Fibroblast of skin of abdomen (primary cell): ENCODE measurements around the gene MRGPRD.
"Not testable (repeated sequence)": the region's sequence is repeated elsewhere in the genome, so short reads cannot be mapped to it uniquely, and the experiment has no call there.

Experiments
- DNase-seq: peaks from one replicate; pipeline ENCODE4 v3.0.0-alpha.2; 2013

Gene MRGPRD

GRCh38 chr11:69005631-69006368, 25.0 kb upstream of the MRGPRD start:
- no peak for DNase-seq

DNA sequence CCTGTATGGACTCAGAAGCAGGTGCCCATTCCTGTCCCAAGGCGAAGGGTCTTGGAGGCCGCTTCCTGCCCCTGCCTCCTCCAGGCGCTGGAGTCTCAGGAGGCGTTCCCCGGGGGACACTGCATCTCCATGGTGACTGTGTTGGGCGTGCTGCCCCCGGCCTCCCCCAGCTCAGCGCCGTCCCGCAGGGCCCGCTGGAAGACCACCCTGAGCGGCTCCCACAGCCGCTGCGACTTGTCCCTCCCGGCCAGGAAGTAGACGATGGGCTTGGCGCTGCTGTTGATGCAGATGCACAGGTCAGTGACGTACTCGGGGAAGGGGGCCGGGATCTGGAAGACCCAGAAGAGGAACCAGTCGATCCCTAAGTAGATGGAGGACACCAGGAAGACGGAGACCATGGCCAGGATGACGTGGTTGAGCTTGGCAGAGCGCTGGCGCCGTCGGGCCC, 24.4 kb upstream of the MRGPRD start:
- DNase-seq = no peak

GRCh38 chr11:69004411-69005182, 23.8 kb upstream of the MRGPRD start:
- no peak for DNase-seq

DNA sequence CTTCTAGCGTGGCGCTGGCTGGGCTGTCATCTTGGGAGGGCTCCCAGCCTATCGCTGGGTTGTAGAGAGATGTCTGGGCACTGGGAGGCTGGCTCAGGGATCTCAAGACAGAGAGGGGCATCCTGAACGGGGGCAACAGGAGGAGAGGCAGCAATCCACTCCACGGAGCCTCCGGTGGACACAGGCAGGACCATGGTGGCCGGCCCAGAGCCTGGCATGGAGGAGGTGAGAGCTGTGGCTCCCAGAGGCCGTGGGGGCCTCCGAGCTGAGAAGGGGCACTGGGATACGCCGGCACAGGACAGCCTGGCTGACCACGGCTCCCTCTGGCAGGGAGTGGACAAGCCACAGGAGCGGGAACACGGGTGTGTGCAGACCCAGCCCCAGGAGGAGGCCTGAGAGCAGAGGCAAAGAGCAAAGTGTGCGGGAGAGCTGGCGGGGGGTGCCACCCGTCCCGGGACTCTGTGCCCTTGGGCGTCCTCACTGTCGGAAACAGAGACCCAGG, 23.1 kb upstream of the MRGPRD start:
- no peak for DNase-seq

DNA sequence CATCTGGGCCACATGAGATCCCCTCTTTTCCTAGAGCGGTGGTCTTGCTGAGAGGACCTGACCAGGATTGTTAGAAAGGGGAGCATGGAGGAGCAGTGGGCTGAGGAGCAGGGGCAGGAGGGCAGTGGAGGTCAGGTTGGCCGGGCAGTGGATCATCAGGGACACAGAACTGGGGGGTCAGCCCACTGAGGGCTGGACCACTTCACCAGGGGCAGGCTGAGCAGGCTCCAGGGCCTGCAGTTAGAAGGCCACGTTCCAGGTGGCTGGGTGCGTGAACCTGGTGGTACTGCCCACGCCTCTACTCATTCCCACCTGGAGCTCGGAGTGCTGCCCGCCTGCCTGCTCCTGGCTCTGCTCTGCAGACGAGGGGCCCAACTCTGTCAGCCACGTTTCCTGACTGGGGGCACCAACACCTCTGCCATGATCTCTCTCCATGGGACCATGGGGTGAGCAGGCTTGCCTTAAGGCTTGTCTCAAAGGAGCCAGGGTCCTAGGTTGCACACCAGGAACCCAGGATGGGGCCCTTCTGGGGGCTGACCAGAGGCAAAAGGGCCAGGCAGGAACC, 22.6 kb upstream of the MRGPRD start:
- DNase-seq = no peak

DNA sequence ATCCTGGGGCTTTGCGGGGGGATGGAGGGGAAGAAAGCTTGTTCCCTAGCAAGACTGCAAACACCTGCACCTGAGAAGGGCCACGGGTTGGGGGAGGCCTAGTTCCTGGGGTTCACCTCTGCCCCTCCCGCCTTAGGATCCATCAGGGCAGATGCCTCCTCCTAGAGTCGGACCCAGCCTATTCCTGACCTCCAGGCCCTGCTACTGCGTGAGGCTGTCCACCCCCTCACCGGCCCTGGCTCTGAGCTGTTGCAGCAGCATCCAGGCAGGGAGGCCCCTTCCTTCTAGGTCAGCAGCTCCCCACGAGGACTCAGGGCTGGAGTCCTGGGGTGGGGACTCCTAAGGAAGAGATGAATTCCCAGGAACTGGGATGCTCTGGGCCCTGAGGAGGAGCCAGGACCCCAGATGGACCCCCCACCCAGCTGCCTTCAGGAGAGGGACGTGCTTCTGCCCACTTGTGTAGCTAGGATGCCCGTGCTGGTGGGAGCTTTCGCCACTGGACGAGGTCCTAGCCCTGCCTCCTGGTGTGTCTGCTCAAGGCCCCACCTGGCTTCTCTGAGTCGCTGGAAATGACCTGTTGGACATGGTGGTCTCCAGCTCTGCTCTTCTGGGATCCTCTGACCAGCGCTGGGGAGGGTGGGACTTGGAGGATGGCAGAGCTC, 21.9 kb upstream of the MRGPRD start:
- DNase-seq = no peak

- DNase-seq = no peak
Observed at GRCh38 chr11:69002110-69002569, 21.4 kb upstream of the MRGPRD start.

GRCh38 chr11:69001243-69002081, 20.7 kb upstream of the MRGPRD start:
- DNase-seq = no peak

GRCh38 chr11:69000831-69001242, 20.1 kb upstream of the MRGPRD start:
- DNase-seq = peak; percentile 78

- DNase-seq = no peak
Observed at GRCh38 chr11:69000391-69000790, 19.6 kb upstream of the MRGPRD start.

DNA sequence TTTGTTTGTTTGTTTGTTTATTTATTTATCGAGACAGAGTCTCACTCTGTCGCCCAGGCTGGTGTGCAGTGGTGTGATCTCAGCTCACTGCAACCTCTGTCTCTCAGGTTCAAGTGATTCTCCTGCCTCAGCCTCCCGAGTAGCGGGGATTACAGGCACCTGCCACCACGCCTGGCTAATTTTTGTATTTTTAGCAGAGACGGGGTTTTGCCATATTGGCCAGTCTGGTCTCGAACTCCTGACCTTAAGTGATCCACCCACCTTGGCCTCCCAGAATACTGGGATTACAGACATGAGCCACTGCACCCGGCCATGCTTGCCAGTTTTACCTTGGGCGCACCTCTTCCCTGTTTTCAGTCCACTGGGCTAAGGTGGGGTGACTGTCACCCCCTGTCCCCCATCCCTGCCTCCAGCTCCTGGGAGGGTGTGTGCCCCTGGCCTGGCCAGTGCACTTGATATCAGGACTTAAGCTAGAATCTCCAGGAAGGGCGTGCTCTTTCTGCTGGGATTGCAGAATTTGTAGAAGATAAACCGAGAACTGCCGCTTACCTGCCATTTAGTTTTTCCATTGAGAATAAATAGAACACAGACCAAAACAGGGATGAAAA, 19.1 kb upstream of the MRGPRD start:
- DNase-seq = not testable (repeated sequence)

- no peak for DNase-seq
Observed at GRCh38 chr11:68999093-68999747, 18.4 kb upstream of the MRGPRD start.

- no peak for DNase-seq
Observed at GRCh38 chr11:68998390-68998911, 17.7 kb upstream of the MRGPRD start.

GRCh38 chr11:68997995-68998348, 17.2 kb upstream of the MRGPRD start:
- no peak for DNase-seq

DNA sequence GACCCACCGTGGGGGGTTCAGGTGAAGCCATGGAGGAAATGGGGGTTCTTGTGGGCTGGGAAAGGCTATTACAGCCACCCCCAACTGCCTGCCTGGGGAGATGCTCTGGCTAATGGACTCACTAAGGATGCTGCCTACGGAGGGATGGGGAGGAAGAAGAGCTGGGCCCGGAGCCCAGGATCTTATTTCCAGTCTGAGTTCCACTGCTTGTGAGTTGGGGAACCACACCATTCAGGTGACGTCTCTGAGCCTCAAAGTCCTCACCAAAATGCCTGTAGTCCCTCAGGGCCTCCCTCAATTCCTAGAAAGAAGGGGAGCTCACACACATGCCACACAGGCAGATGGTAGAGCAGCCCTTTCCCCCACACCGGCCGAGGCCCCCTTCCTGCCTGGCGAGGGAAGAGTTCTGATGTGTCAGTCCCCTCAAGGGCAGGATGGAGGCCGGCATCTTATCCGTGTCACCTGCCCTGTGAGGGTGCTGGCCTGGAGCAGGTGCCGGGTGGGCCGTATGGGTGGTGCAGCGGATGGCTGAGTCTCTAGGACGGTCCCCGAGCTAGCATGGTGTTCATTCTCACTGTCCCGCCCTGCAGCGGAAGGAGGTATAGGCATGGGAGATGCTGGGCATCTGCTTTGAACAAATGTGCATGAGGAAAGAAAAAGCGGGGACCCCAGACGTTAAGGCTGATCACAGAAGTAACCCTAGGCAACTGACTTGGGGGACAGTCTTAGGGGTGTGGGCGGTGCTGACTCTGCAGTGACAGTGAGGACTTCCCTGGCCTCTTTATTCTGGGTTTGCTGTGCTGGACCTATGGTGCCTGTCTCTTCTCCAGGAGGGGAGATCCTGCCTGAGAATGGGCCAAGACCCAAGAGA, 16.6 kb upstream of the MRGPRD start:
- DNase-seq = no peak

DNA sequence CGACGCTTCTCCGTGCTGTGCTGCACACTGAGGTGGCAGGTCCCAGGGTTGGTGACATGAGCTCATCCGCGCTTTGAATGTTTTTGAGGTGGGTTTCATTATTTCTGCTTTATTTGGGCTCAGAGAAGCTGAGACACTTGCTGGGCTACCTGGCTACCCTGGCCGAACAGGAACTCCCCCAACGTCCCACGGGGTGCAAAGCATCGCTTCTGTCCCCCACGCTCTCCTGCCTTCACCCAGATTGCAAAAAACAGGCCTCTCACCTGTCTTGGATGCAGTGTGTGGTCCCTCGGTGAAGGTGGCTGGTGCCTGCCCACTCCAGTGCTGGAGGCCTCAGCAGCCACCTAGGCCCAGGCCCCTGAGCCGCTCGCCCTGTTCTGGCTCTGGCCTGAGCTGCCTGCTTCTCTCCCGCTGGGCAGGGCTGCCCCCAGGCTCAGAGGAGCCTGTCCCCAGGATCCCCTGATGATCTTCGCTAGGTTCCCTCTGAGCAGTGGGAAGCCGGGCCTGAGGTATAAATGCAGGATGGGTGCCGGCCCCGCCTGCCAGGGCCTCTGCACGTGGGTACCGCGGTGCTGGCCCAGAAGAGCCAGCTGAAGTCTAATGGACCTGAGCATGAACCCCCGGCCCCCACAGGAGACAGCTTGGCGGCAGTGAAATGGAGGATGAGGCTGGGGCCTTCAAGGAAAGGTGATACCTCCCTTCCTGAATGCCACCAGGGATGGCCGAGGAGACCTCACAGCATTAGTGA, 15.8 kb upstream of the MRGPRD start:
- no peak for DNase-seq

GRCh38 chr11:68994894-68995285, 14.1 kb upstream of the MRGPRD start:
- no peak for DNase-seq

DNA sequence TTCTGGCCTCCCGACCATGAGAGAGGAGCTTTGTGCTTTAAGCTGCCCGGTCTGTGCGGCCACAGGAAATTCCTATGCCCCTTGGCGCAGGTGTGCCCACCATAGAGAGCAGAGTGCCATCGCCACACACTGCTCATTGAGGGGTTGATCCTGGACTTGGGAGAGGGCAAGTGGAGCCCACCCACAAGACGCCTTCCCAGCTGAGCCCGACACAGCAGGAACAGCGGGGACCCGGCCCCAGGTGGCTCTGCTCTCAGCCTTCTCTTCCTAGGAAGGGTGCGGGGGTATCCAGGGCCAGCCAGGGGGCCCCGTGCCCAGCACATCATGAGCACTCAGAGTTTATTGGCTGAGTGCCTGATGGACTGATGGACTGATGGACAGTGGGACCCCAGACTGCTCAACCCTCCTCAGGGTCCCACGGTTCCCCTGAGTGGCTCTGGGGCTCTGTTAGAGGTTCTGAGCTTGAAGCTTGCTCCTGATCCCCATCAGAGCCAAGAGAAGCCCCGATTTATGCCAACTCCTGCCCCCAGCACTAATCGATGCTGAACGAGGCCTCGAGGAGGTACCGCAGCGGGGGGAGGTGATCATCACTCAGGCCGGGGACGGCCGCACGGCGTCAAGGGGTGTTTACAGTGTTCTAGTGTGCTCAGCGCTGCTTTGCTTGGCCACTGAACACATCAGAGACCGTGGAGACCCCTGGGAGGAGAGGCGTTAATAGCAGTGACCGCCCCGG, 13.5 kb upstream of the MRGPRD start:
- no peak for DNase-seq
